ENCODE results near the gene HDGFL2. TPM values are rescaled to one million over a fixed set of nuclear protein-coding genes. Genes with fewer than 3 reads are reported as not detected.
A peak's percentile ranks its signal among the peaks of the same experiment; 100 is the strongest.
"Not testable (repeated sequence)": the region's sequence is repeated elsewhere in the genome, so short reads cannot be mapped to it uniquely, and the experiment has no call there.

The HDGFL2 gene
- polyA plus RNA-seq, 1 donor from 2014 or later = 31.9 TPM

DNA sequence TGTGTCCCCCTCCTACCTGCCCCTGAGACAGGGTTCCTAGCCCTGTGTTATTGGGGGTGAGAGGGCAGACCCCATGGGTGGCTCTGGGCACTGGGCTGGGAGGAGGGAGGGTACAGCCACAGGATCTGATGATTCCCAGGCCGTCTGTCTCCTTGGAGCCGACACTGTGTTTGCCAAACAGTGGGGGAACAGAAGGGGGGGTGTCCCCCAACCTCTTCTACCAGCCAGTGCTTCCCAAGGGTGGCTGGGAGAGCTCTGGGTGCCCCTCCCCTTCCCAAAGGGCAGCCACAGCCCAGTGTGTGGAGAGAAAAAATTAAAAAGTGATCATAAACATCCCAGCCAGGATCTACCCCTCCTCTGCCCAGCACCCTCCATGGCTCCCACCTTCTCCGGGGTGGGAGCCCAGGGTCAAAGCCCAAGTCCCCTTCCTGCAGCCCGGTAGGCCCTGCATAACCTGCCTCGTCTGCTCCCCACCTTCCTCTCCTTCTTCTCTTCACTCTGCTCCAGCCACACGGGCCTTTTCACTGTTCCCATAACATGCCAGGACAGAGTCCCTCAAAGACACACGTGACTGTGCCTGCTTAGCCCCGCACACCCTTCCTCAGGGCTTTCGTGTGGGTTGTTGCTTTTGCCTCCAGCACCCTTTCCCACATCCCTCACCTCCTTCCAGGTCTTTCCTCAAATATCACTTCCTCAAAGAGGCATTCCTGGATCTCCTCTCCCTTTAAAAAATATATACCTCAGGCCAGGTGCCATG, 47.6 kb downstream of the HDGFL2 start:
- Mint-ChIP-seq H3K4me3 (peak overlapping the region in 1 of 4 donors; percentile 70), H3K9me3 (no peaks in the 10 kb centered on the region), H3K27me3 (peaks cover 3% of the 10 kb centered on the region), H3K36me3 (no peaks in the 10 kb centered on the region), H3K4me1 (no peaks in the 10 kb centered on the region), H3K27ac (no peak overlapping the region)

DNA sequence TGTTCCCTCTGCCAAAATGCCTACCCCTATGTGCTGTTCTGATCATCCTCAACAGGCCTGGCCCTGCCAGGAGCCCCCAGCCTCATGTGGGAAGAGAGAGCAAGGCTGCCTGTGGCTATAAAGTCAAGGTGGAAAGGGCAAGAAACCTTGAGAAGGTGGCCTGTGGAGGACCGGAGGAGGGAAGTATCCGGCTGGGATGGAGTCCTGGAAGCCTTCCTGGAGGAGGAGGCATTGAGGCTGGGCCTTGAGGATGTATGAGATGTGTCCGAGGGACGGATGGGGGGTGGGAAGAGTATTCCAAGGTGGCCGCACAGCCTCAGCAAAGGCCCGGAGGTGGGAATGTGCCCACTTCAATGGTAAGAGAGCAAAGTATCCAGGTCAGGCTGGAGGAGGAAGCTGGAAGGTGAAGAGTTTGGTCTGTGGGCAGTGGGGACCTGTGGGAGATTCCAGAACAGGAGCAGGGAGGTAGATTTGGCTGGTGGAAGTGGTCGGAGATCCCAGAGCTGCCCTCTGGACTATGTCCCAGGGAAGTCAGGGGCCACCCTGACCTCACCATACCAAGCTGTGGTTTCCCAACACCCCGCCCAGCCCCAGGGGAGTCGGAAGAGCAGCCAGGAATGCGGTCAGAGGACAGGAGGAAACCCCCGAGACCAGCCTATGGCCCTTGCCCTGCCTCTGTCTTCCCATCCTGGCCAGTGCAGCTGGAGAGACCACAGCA, 49.2 kb downstream of the HDGFL2 start:
- no peaks in the 10 kb centered on the region for H3K4me1 Mint-ChIP-seq
- H3K4me3 Mint-ChIP-seq = no peak overlapping the region
- no peaks in the 10 kb centered on the region for H3K9me3 Mint-ChIP-seq
- H3K27me3 Mint-ChIP-seq = peaks cover 3% of the 10 kb centered on the region
- no peaks in the 10 kb centered on the region for H3K36me3 Mint-ChIP-seq
- H3K27ac Mint-ChIP-seq = peak overlapping the region in 1 of 3 donors; percentile 5

DNA sequence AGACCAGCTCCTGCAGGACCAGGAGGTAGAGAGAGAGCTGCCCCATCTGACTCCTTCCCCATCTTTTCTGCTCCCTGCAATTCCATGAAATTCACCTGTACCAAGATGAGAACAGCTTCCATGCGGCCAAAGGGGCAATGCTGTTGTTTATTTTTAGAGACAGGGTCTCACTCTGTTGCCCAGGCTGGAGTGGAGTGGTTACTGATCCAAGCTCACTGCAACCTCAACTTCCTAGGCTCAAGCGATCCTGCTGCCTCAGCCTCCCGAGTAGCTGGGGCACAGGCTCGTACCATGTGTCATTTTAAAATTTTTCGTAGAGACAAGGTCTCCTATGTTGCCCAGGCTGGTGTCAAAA, 49.8 kb downstream of the HDGFL2 start:
- Mint-ChIP-seq H3K27ac (no peak overlapping the region), H3K4me1 (no peaks in the 10 kb centered on the region), H3K9me3 (no peaks in the 10 kb centered on the region), H3K27me3 (peaks cover 3% of the 10 kb centered on the region), H3K36me3 (no peaks in the 10 kb centered on the region), H3K4me3 (no peak overlapping the region)

DNA sequence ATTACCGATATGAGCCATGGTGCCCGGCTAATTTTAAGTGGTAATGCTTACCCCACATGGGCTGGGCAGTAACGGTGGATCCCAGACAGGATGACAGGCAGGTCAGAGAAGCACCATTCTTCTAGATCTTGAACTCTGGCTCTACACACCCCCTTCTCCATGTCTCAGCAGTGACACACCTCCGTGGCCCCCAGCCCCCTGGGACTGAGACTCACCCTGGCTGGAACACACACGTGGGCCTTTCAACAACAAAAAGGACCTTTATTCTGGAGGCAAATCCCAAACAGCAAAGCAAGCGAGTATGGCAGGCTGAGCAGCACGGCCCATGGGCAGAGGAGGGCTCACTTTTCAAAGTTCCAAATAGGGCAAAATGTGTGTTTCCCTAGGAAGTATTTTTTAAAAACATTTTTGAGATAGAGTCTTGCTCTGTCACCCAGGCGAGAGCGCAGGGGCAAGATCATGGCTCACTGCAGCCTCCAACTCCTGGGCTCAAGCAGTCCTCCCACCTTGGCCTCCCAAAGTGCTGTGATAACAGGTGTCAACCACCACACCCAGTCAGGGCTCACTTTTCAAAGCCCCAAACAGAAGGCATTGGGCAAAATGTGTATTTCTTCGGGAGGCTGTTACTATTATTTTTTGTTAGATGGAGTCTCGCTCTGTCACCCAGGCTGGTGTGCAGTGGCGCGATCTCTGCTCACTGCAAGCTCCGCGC, 50.4 kb downstream of the HDGFL2 start:
- Mint-ChIP-seq H3K27me3 (peaks cover 3% of the 10 kb centered on the region), H3K36me3 (no peaks in the 10 kb centered on the region), H3K9me3 (no peaks in the 10 kb centered on the region), H3K27ac (no peak overlapping the region), H3K4me1 (no peaks in the 10 kb centered on the region), H3K4me3 (no peak overlapping the region)

DNA sequence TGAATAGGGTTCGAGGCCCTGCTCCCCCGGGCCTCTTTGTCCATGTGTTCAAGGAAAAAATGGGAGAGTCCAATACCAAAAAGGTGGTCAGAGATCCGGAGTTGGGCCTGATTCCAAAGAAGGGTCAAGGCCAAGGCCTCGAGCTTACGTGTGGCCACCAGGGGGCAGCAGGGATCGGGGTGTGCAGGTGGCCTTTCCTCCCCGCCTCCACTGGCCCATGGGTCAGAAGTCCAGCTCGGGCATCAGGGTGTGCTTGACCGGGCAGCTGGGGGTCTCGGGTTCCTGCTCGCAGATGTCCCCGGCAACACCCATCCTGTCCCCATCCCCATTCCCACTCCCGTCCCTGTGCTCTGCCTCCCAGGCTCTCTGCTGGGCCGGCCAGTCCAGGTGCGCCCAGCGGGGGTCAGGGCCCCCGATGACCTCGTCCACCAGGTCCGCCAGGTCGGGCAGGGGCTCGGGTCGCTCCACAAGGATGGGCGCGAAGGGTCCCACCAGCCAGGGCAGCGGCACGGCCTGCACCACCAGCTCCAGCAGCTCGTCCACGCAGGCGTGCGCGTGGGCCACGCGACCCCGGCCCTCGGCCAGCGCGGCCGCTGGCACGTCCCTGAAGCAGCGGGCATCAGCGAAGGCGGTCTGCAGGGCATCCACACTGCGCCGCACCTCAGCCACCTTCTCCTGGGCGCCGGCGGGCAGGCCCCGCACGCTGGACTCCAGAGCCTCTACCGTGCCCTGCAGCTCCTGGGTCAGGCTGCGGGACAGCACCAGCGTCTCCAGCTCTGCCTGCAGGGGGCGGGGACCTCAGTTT, 51.4 kb downstream of the HDGFL2 start:
- H3K9me3 Mint-ChIP-seq = no peaks in the 10 kb centered on the region
- H3K27me3 Mint-ChIP-seq = peaks cover 4% of the 10 kb centered on the region
- no peak overlapping the region for H3K27ac Mint-ChIP-seq
- H3K4me3 Mint-ChIP-seq = no peak overlapping the region
- peaks cover 0 to 2% (median 0%) of the 10 kb centered on the region in 3 donors for H3K4me1 Mint-ChIP-seq
- H3K36me3 Mint-ChIP-seq = no peaks in the 10 kb centered on the region

DNA sequence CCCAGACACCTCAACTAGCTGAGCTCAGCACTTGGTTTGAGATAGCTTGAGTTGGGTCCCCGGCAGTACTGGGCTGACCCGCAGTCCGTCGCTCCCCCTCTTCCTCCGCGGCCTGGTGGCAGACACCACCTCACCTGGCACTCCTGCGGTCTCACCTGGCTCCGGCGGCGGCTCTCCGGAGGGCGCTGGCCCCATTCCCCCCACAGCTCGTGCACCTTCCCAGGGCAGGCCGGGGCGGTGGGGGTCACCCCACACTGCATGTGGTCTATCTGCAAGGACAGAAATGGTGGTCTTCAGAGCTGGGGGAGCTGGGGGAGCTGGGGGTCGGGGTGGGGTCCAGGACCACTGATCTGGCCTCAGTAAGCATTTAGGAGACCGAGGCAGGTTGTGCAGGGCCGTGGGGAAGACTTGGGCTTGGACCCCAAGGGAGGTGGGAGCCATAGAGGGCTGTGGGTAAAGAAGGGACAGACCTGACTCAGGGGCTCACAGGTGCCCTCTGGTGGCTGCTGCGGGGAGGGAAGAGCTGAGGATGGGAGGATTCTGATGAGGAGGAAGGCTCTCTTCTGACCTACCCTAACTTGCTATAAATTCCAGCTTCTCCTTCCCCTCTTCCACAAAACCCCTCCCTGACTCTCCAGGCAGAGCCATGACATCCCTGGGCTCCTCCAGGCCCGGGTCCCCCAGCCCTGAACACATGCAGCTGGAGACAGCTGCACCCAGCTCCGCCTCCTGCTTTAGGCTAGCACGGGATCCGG, 52.9 kb downstream of the HDGFL2 start:
- no peak overlapping the region for H3K4me3 Mint-ChIP-seq
- H3K4me1 Mint-ChIP-seq = peaks cover 0 to 2% (median 0%) of the 10 kb centered on the region in 3 donors
- H3K27me3 Mint-ChIP-seq = peaks cover 4% of the 10 kb centered on the region
- no peak overlapping the region for H3K27ac Mint-ChIP-seq
- no peaks in the 10 kb centered on the region for H3K9me3 Mint-ChIP-seq
- no peaks in the 10 kb centered on the region for H3K36me3 Mint-ChIP-seq

DNA sequence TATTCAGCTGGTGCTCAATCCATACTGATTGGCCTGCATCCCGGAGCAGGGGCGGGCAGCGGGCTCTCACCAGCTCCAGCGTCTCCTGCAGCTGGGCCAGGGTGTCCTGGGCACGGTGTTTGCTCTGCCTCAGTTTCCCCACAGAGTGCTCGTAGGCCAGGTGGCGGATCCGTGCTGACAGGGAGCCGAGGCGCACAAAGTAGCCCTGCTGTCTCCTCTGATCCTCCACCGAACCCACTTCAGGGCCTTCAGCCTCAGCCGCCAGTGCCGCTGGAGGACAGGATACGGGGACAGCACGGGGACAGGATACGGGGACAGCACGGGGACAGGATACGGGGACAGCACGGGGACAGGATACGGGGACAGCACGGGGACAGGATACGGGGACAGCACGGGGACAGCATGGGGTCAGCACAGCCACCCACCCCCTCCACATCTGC, 53.5 kb downstream of the HDGFL2 start:
- Mint-ChIP-seq H3K4me3 (no peak overlapping the region), H3K36me3 (no peaks in the 10 kb centered on the region), H3K27ac (no peak overlapping the region), H3K9me3 (no peaks in the 10 kb centered on the region), H3K27me3 (peaks cover 4% of the 10 kb centered on the region), H3K4me1 (peaks cover 0 to 2% (median 0%) of the 10 kb centered on the region in 3 donors)

DNA sequence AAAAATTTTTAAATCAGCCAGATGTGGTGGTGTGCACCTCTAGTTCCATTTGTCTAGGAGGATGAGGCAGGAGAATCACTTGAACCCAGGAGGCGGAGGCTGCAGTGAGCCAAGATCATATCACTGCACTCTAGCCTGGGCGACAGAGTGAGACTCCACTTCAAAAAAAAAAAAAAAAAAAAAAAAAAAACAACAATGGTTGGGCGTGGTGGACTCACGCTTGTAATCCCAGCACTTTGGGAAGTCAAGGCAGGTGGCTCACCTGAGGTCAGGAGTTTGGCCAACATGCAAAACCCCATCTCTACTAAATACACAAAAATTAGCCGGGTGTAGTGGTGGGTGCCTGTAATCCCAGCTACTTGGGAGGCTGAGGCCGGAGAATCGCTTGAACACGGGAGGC, 55.3 kb downstream of the HDGFL2 start:
- not testable (repeated sequence) for H3K36me3 Mint-ChIP-seq, H3K27me3 Mint-ChIP-seq, H3K4me3 Mint-ChIP-seq, H3K27ac Mint-ChIP-seq, H3K9me3 Mint-ChIP-seq, H3K4me1 Mint-ChIP-seq

DNA sequence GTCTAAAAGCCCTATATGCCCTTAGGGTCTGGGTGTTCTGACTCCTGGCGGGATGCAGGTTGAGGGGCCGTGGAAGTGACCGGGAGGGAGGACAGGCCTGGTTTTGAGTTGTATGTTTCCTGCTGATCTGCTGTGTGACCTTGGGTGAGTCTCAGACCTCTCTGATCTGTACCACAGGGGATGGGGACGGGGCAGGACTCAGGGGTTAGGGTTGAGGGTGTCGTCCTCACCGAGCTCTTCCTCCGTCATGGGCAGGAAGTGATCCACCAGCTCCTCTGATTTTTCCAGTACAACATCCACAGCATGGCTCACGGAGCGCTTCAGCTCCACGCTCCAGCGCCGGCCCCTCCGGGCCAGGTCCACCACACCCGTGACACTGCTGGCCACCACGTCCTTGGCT, 56.7 kb downstream of the HDGFL2 start:
- H3K9me3 Mint-ChIP-seq = no peaks in the 10 kb centered on the region
- H3K4me1 Mint-ChIP-seq = peaks cover 2 to 3% (median 3%) of the 10 kb centered on the region in 3 donors
- H3K36me3 Mint-ChIP-seq = no peaks in the 10 kb centered on the region
- no peak overlapping the region for H3K4me3 Mint-ChIP-seq
- H3K27ac Mint-ChIP-seq = no peak overlapping the region
- H3K27me3 Mint-ChIP-seq = peaks cover 3% of the 10 kb centered on the region

DNA sequence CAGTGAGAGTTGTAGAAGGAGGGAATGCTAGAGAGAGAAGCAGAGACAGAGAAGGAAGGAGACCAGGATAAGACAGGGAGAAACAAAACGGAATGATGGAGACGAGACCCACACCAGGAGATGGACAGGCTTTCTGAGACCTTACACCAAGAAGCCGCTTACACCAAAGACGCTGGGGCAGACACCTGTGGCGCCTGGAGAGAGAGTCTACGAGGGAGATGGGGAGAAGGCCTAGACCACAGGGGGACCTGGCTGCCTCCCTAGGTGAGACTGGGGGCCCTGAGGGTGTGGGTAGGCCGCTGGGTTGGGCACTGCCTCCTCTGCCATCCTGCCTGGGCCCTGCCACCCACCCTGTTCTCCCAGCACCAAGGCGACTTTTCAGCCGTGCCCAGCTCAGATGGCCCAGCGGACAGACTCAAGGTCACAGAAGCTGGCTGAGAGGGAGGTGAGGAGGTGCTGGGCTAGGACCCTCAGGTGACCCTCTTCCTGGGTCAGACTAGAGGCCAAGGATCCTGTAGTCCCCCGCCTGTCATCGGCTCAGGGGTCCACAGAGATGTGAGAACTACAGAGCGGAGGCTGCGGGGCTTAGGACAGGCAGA, 57.9 kb downstream of the HDGFL2 start:
- H3K4me3 Mint-ChIP-seq = no peak overlapping the region
- H3K27me3 Mint-ChIP-seq = peaks cover 4% of the 10 kb centered on the region
- H3K27ac Mint-ChIP-seq = no peak overlapping the region
- H3K36me3 Mint-ChIP-seq = no peaks in the 10 kb centered on the region
- H3K4me1 Mint-ChIP-seq = peaks cover 3 to 4% (median 3%) of the 10 kb centered on the region in 3 donors
- H3K9me3 Mint-ChIP-seq = no peaks in the 10 kb centered on the region

DNA sequence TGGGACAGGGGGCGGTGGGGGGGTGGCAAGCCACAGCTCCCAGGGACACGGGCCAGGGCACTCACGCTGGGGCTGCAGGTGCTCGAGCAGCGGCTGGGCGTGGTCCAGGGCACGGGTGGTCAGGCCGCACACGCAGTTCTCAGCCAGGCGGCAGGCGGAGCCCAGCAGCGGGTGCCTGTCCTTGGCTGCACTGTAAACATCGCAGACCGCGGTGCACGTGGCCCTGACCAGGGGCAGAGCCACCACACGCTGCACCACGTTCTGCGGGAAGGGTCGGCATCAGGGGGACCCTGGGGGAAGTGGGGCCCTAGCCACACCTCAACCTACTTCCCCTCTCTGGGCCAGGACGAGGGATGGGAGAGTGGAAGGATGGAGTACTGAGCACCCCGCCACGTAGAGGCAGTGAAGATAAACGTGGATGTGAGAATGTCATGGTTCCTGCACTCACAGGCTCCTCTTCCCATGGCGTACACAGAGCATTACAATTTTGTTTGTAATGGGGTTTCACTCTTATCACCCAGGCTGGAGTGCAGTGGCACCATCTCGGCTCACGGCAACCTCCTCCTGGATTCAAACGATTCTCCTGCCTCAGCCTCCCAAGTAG, 59.6 kb downstream of the HDGFL2 start:
- Mint-ChIP-seq H3K4me1 (peaks cover 3 to 8% (median 3%) of the 10 kb centered on the region in 3 donors), H3K27ac (no peak overlapping the region), H3K4me3 (no peak overlapping the region), H3K9me3 (no peaks in the 10 kb centered on the region), H3K27me3 (peaks cover 9% of the 10 kb centered on the region), H3K36me3 (no peaks in the 10 kb centered on the region)

DNA sequence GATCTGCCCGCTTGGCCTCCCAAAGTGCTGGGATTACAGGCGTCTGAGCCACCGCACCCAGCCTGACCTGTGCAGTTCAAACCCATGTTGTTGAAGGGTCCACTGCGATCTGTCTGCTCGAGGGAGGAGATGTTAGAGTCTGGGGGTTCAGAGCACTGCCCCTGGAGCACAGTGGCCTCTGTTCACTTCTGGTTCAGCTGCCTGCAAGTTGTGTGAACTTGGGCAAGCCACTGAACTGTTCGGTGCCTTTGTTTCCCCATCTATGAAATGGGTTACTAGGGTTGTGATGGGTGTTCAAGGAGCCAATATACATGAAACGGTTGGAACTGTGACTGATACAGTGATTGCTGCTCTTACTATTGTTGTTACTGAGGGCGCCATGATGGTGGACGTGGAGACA, 61.2 kb downstream of the HDGFL2 start:
- H3K9me3 Mint-ChIP-seq = no peaks in the 10 kb centered on the region
- H3K27me3 Mint-ChIP-seq = peaks cover 15% of the 10 kb centered on the region
- H3K36me3 Mint-ChIP-seq = no peaks in the 10 kb centered on the region
- H3K4me3 Mint-ChIP-seq = no peak overlapping the region
- peaks cover 1 to 8% (median 3%) of the 10 kb centered on the region in 3 donors for H3K4me1 Mint-ChIP-seq
- no peak overlapping the region for H3K27ac Mint-ChIP-seq

DNA sequence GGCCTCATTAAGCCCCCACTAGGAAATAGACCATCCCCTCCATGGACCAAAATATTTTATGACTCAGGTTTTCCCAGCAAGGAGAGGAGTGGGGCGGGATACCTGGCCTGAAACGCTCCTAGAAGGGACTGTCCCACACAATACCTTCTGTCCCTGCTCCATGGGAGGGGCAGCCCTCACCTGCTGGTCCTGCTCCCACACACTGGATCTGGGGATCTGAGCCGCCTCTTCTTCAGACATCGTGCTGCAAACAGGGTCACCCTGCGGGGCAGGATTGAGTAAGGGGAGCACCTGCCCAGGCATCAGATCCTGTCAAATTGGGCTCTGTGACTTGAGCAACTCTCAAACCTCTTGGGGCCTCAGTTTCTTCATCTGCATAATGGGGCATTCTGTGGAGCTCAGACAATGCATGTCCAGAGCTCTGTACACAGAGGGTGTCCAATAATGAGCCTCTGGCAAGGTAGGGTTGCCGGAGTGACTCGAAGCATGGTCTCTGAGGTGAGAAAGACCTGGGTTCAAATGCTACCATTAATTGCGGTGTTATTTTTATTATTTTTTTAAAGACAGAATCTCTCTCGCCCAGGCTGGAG, 61.8 kb downstream of the HDGFL2 start:
- peaks cover 15% of the 10 kb centered on the region for H3K27me3 Mint-ChIP-seq
- no peak overlapping the region for H3K4me3 Mint-ChIP-seq
- H3K4me1 Mint-ChIP-seq = peaks cover 1 to 8% (median 3%) of the 10 kb centered on the region in 3 donors
- no peak overlapping the region for H3K27ac Mint-ChIP-seq
- no peaks in the 10 kb centered on the region for H3K9me3 Mint-ChIP-seq
- H3K36me3 Mint-ChIP-seq = no peaks in the 10 kb centered on the region

Measured in IgD-negative memory B cell (primary cell).